ENCODE results near the gene PPP3R1.

Gene PPP3R1

DNA sequence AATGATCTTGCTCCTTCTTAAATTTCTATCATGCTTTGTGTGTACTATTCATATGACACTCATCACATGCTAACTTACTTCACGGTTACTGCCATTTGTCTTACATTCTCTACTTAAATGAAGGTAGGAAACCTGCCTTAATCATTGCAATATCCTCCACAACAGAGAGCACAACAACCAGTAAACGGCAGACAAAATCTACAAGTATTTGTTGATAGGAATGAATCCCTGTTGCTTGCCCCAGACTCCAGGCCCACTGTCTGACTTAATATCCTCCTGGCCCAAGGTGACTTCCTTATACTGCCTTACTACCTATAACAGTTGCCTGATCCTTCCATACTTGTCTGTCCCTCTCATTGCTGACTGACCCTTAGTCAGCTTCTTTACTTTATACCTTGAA is 3.5 kb downstream of the PPP3R1 start:
- no peak overlapping the region for H2AK5ac ChIP-seq (ENCODE audit: low read length, severe bottlenecking)
- H3K27me3 ChIP-seq (ENCODE audit: control insufficient read depth in 1 of 2, insufficient read depth in 1 of 2, low read length in 2 of 2) = no peaks in the 10 kb centered on the region
- H3K23ac ChIP-seq (ENCODE audit: low read length in 2 of 2) = no peak overlapping the region
- H3K4ac ChIP-seq (ENCODE audit: low read depth in 1 of 2, low read length in 2 of 2) = no peak overlapping the region
- H3K27ac ChIP-seq (ENCODE audit: low read length, poor library complexity, severe bottlenecking) = no peak overlapping the region
- peaks cover 3% of the 10 kb centered on the region for H3K4me1 ChIP-seq (ENCODE audit: control insufficient read depth, insufficient read depth, low read depth, low read length)
- no peak overlapping the region for H2BK120ac ChIP-seq (ENCODE audit: low read depth, low read length)
- no peak overlapping the region for H4K91ac ChIP-seq (ENCODE audit: low read length)
- H2AFZ ChIP-seq (ENCODE audit: low read depth, low read length) = no peak overlapping the region
- H2BK5ac ChIP-seq (ENCODE audit: low read depth, low read length, poor library complexity, severe bottlenecking) = no peak overlapping the region
- H3K4me3 ChIP-seq (ENCODE audit: insufficient read depth in 1 of 2, low read depth in 1 of 2, low read length in 2 of 2) = peak overlapping the region in 1 of 2 experiments; percentile 91
- no peak overlapping the region for H2BK15ac ChIP-seq (ENCODE audit: low read depth, poor library complexity, severe bottlenecking)
- peak overlapping the region; percentile 95 for H3K9ac ChIP-seq (ENCODE audit: low read length)
- 85% methylated on average over 2 of the region's 2 CpGs for WGBS
- H2BK12ac ChIP-seq (ENCODE audit: low read length in 2 of 2) = no peak overlapping the region
- no peak for DNase-seq
- no peaks in the 10 kb centered on the region for H3K9me3 ChIP-seq (ENCODE audit: control insufficient read depth, low read length)
- H3K79me1 ChIP-seq (replicated peaks; ENCODE audit: low read length, poor library complexity, severe bottlenecking) = no peaks in the 10 kb centered on the region
- H3K36me3 ChIP-seq (ENCODE audit: control insufficient read depth in 1 of 2, insufficient read depth in 2 of 2, low read depth in 1 of 2, low read length in 2 of 2) = peaks cover 2 to 4% of the 10 kb centered on the region in 2 experiments
- no peak overlapping the region for H4K8ac ChIP-seq (ENCODE audit: low read length)
- no peak overlapping the region for H3K18ac ChIP-seq (ENCODE audit: low read depth in 1 of 2, low read length in 2 of 2)
- H3K14ac ChIP-seq (ENCODE audit: low read length in 2 of 2) = no peak overlapping the region
- H3K4me2 ChIP-seq (ENCODE audit: low read length, poor library complexity, severe bottlenecking) = no peak overlapping the region

DNA sequence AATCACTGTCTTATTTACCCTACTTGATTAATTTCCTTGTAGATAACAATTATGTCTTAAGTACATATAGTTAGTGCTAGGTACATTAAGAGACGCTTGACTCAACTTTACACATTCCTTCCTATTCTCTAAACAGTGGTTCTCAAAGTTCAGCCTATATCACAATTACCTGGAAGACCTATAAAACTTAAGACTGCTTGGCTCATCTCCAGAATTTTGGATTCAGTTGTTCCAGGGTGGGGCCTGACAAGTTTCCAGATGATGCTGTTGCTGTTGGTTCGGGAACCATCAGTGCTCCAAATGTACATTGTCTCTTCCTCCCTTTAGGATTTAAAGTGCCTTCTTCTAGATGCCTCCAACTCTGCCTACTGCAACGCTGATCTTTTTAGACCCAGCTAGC is 4.0 kb downstream of the PPP3R1 start:
- H3K27me3 ChIP-seq (ENCODE audit: control insufficient read depth in 1 of 2, insufficient read depth in 1 of 2, low read length in 2 of 2) = no peaks in the 10 kb centered on the region
- H3K4me2 ChIP-seq (ENCODE audit: low read length, poor library complexity, severe bottlenecking) = no peak overlapping the region
- no peaks in the 10 kb centered on the region for H3K9me3 ChIP-seq (ENCODE audit: control insufficient read depth, low read length)
- H2BK120ac ChIP-seq (ENCODE audit: low read depth, low read length) = no peak overlapping the region
- H3K4me1 ChIP-seq (ENCODE audit: control insufficient read depth, insufficient read depth, low read depth, low read length) = peaks cover 3% of the 10 kb centered on the region
- no peak overlapping the region for H3K23ac ChIP-seq (ENCODE audit: low read length in 2 of 2)
- WGBS = 98% methylated on average over 2 of the region's 3 CpGs
- DNase-seq = no peak
- no peaks in the 10 kb centered on the region for H3K79me1 ChIP-seq (replicated peaks; ENCODE audit: low read length, poor library complexity, severe bottlenecking)
- no peak overlapping the region for H3K4ac ChIP-seq (ENCODE audit: low read depth in 1 of 2, low read length in 2 of 2)
- no peak overlapping the region for H3K4me3 ChIP-seq (ENCODE audit: insufficient read depth in 1 of 2, low read depth in 1 of 2, low read length in 2 of 2)
- H3K36me3 ChIP-seq (ENCODE audit: control insufficient read depth in 1 of 2, insufficient read depth in 2 of 2, low read depth in 1 of 2, low read length in 2 of 2) = peaks cover 2 to 4% of the 10 kb centered on the region in 2 experiments
- no peak overlapping the region for H3K18ac ChIP-seq (ENCODE audit: low read depth in 1 of 2, low read length in 2 of 2)
- no peak overlapping the region for H2BK5ac ChIP-seq (ENCODE audit: low read depth, low read length, poor library complexity, severe bottlenecking)
- no peak overlapping the region for H2AFZ ChIP-seq (ENCODE audit: low read depth, low read length)
- H4K8ac ChIP-seq (ENCODE audit: low read length) = no peak overlapping the region
- peak overlapping the region; percentile 95 for H3K9ac ChIP-seq (ENCODE audit: low read length)
- H4K91ac ChIP-seq (ENCODE audit: low read length) = no peak overlapping the region
- no peak overlapping the region for H2BK12ac ChIP-seq (ENCODE audit: low read length in 2 of 2)
- H3K14ac ChIP-seq (ENCODE audit: low read length in 2 of 2) = no peak overlapping the region
- H3K27ac ChIP-seq (ENCODE audit: low read length, poor library complexity, severe bottlenecking) = no peak overlapping the region
- no peak overlapping the region for H2BK15ac ChIP-seq (ENCODE audit: low read depth, poor library complexity, severe bottlenecking)
- no peak overlapping the region for H2AK5ac ChIP-seq (ENCODE audit: low read length, severe bottlenecking)

DNA sequence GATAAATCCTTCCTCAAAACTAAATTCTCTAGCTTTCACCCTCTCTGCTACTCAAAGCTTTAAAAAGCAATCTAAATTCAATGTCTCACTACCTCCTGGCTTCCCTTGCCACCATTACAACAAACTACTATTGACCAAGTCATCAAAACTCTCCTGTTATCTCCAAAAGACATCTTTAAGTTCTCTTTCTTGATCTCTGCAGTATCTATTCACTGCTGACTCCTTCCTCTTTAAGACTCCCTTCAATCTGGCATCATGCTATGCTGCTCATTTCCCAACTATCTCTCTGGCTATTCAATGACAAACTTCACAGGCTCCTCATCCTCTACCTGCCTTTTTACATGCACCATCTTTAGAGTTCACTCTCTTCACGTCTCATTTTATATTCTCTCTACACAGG is 5.9 kb downstream of the PPP3R1 start:
- Histone ChIP-seq H3K27me3 (ENCODE audit: control insufficient read depth in 1 of 2, insufficient read depth in 1 of 2, low read length in 2 of 2) (no peaks in the 10 kb centered on the region), H3K23ac (ENCODE audit: low read length in 2 of 2) (no peak overlapping the region), H2BK12ac (ENCODE audit: low read length in 2 of 2) (no peak overlapping the region), H3K14ac (ENCODE audit: low read length in 2 of 2) (no peak overlapping the region), H3K4me3 (ENCODE audit: insufficient read depth in 1 of 2, low read depth in 1 of 2, low read length in 2 of 2) (no peak overlapping the region), H2BK120ac (ENCODE audit: low read depth, low read length) (no peak overlapping the region), H2AK5ac (ENCODE audit: low read length, severe bottlenecking) (no peak overlapping the region), H3K9ac (ENCODE audit: low read length) (no peak overlapping the region), H2BK5ac (ENCODE audit: low read depth, low read length, poor library complexity, severe bottlenecking) (no peak overlapping the region), H3K4me1 (ENCODE audit: control insufficient read depth, insufficient read depth, low read depth, low read length) (peaks cover 3% of the 10 kb centered on the region), H3K18ac (ENCODE audit: low read depth in 1 of 2, low read length in 2 of 2) (no peak overlapping the region), H3K27ac (ENCODE audit: low read length, poor library complexity, severe bottlenecking) (no peak overlapping the region), H3K9me3 (ENCODE audit: control insufficient read depth, low read length) (no peaks in the 10 kb centered on the region), H3K79me1 (replicated peaks; ENCODE audit: low read length, poor library complexity, severe bottlenecking) (no peaks in the 10 kb centered on the region), H4K8ac (ENCODE audit: low read length) (no peak overlapping the region), H2BK15ac (ENCODE audit: low read depth, poor library complexity, severe bottlenecking) (no peak overlapping the region), H4K91ac (ENCODE audit: low read length) (no peak overlapping the region), H3K4me2 (ENCODE audit: low read length, poor library complexity, severe bottlenecking) (no peak overlapping the region), H3K4ac (ENCODE audit: low read depth in 1 of 2, low read length in 2 of 2) (no peak overlapping the region), H3K36me3 (ENCODE audit: control insufficient read depth in 1 of 2, insufficient read depth in 2 of 2, low read depth in 1 of 2, low read length in 2 of 2) (peaks cover 2 to 8% of the 10 kb centered on the region in 2 experiments), H2AFZ (ENCODE audit: low read depth, low read length) (no peak overlapping the region)
- DNase-seq = no peak
- WGBS = 100% methylated on average over 1 of the region's 1 CpG

DNA sequence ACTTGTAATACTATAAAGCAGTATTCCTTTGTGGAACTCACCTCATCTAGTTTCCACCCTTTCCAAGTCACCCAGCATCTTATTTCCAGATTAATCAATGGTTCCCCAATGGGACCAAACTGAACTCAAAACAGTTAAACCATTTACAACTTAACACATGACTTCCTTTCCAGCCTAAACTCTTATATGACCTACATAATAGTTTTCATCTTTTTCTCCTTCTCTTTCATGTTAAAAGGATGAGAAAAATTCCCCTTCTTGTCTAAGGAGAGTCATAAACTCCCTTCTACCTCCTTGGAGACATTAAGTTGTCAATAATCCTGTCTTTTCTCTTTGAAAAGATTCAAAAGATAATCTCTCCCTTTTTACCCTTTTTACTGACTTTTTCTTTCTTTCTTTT is 6.7 kb downstream of the PPP3R1 start:
- Histone ChIP-seq H2BK5ac (ENCODE audit: low read depth, low read length, poor library complexity, severe bottlenecking) (no peak overlapping the region), H3K36me3 (ENCODE audit: control insufficient read depth in 1 of 2, insufficient read depth in 2 of 2, low read depth in 1 of 2, low read length in 2 of 2) (peaks cover 2 to 9% of the 10 kb centered on the region in 2 experiments), H4K8ac (ENCODE audit: low read length) (no peak overlapping the region), H3K4me3 (ENCODE audit: insufficient read depth in 1 of 2, low read depth in 1 of 2, low read length in 2 of 2) (no peak overlapping the region), H2BK12ac (ENCODE audit: low read length in 2 of 2) (no peak overlapping the region), H3K9me3 (ENCODE audit: control insufficient read depth, low read length) (no peaks in the 10 kb centered on the region), H3K79me1 (replicated peaks; ENCODE audit: low read length, poor library complexity, severe bottlenecking) (no peaks in the 10 kb centered on the region), H3K4me2 (ENCODE audit: low read length, poor library complexity, severe bottlenecking) (no peak overlapping the region), H2AFZ (ENCODE audit: low read depth, low read length) (no peak overlapping the region), H2AK5ac (ENCODE audit: low read length, severe bottlenecking) (no peak overlapping the region), H3K4me1 (ENCODE audit: control insufficient read depth, insufficient read depth, low read depth, low read length) (peaks cover 3% of the 10 kb centered on the region), H2BK15ac (ENCODE audit: low read depth, poor library complexity, severe bottlenecking) (no peak overlapping the region), H3K23ac (ENCODE audit: low read length in 2 of 2) (no peak overlapping the region), H2BK120ac (ENCODE audit: low read depth, low read length) (no peak overlapping the region), H3K27me3 (ENCODE audit: control insufficient read depth in 1 of 2, insufficient read depth in 1 of 2, low read length in 2 of 2) (no peaks in the 10 kb centered on the region), H4K91ac (ENCODE audit: low read length) (no peak overlapping the region), H3K4ac (ENCODE audit: low read depth in 1 of 2, low read length in 2 of 2) (no peak overlapping the region), H3K9ac (ENCODE audit: low read length) (no peak overlapping the region), H3K14ac (ENCODE audit: low read length in 2 of 2) (no peak overlapping the region), H3K18ac (ENCODE audit: low read depth in 1 of 2, low read length in 2 of 2) (no peak overlapping the region), H3K27ac (ENCODE audit: low read length, poor library complexity, severe bottlenecking) (no peak overlapping the region)
- no peak for DNase-seq
